HG03469 (cell line): Measurements from ENCODE around the gene MTM1.

ENCODE experiments used
- ATAC-seq: cut with Tn5 transposase; IDR thresholded peaks from one replicate; pipeline ENCODE4 v1.9.1; 2021; ENCODE audit warnings: mild to moderate bottlenecking, moderate library complexity, moderate number of reproducible peaks; ENCODE audit not compliant: unreplicated experiment

Gene MTM1

GRCh38 chrX:150548251-150548650, 20.2 kb upstream of the MTM1 start:
- ATAC-seq = no peak

DNA sequence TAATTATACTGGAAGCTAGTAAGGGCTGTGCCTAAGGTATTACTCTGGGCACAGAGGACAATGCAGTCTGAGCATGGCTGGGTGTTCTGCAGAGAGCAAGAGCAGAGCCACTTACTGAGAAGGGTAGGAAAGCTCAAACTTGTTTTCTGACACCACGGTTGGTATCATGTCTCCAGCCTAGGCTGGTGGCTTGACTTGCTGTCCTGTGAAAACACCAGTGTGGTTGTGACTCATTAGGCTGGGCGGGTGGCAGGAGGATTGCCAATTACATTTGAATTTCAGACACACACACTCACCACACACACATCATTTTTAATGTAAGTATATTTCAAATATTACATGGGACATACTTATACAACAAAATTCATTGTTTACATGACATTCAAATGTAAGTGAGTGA, 19.7 kb upstream of the MTM1 start:
- no peak for ATAC-seq

- no peak for ATAC-seq
Observed at GRCh38 chrX:150551963-150552362, 16.5 kb upstream of the MTM1 start.

DNA sequence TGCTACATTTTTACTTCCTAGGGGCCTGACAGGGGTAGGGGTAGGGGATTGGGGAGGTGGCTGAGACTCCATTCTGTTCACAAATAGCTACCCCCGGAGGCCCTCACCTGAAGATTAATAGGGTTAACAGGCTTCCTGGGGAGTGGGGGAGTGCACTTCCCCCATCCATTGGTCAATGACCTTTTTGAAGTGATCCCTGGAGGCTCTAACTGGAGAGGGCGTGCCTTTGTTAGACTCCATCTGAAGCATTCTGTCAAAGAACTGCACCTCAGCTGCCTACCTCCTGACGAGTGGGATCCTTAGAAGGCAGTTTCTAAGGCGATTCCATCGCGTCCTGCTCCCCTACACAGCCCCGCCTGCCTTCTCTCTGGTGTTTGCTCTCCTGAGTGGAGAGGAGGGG, 10.0 kb upstream of the MTM1 start:
- no peak for ATAC-seq

- no peak for ATAC-seq
Observed at GRCh38 chrX:150564838-150565237, 3.6 kb upstream of the MTM1 start.

DNA sequence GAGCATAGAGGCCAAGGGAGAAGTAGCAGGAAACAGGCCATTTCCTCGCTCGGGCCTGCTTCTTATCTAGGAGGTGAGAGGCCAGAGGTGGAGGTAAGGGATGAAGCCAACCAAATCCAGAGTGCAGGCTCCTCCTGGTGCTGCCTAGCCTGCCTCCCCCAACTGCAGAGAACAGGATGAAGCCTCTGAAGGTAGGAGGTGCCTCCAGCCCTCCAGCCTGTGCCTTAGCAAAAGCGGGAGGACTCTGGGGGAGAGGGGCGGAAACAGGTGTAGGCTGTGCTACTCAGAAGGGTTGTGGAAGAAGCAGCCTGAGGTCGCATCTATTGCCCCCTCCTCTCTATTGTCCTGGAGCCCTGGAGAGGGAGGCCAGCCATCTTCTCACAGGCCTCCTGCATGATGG, 2.9 kb upstream of the MTM1 start:
- ATAC-seq = no peak

DNA sequence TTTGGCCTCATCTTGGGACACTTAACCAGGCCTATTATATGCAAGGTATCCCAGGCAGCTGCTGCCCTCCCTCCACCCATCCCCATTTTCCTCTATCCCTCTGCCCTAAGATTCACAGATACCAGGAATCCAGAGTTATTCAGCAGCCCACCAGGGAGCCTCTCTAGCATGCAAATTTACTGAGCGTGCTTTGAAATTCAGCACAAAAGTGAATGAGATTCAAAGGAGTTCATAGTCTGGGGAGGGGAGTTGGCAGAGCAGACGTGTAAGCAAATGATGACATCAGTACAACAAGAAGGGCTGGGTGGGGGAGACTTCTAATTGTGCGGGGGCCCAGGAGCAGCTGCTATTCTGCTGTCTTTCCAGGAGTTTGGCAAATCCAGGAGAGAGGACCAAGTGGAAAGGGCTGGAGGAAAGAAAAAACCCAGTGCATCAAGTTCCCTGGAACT, 1.7 kb upstream of the MTM1 start:
- no peak for ATAC-seq

GRCh38 chrX:150567645-150568319, 639 bp upstream of the MTM1 start:
- ATAC-seq = no peak

DNA sequence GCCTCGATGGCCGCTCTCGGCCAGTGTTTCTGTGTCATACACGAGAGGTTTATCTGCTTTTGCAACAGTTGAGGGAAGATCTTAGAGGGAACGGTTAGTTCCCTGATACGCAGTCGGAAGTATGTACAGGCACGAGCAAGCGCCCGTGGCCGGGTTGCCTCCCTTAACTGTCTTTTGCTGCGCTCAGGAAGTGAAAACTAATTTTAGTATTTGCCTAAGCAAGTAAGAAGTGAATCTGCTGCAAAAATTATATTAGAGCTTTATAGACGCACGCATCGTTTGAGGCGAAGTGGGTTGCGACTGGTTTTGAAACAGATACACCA, 695 bp downstream of the MTM1 start:
- peak; percentile 22 for ATAC-seq

GRCh38 chrX:150570512-150570911, 2.1 kb downstream of the MTM1 start:
- no peak for ATAC-seq

GRCh38 chrX:150572206-150572605, 3.8 kb downstream of the MTM1 start:
- ATAC-seq = no peak

DNA sequence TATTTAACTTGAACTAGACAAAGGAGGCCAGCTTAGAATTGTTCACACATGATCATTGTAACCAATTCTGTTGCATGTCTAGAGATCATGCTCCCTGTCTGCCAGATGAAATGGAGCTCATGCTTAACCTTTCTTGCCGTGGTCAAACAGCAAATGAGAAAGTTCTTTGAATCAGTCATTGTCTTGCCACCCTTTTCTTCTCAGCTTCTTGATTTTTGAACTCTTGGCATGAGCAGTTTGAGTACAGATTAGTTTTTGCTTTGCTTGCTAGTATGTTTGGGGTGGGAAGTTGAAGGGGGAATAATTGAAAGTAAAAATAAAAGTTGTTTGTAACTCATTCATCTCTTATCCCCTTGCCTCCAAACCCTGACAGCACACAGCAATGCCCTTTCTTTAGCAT, 4.7 kb downstream of the MTM1 start:
- no peak for ATAC-seq

- ATAC-seq = peak; percentile 26
Observed at GRCh38 chrX:150573702-150574101, 5.3 kb downstream of the MTM1 start.

DNA sequence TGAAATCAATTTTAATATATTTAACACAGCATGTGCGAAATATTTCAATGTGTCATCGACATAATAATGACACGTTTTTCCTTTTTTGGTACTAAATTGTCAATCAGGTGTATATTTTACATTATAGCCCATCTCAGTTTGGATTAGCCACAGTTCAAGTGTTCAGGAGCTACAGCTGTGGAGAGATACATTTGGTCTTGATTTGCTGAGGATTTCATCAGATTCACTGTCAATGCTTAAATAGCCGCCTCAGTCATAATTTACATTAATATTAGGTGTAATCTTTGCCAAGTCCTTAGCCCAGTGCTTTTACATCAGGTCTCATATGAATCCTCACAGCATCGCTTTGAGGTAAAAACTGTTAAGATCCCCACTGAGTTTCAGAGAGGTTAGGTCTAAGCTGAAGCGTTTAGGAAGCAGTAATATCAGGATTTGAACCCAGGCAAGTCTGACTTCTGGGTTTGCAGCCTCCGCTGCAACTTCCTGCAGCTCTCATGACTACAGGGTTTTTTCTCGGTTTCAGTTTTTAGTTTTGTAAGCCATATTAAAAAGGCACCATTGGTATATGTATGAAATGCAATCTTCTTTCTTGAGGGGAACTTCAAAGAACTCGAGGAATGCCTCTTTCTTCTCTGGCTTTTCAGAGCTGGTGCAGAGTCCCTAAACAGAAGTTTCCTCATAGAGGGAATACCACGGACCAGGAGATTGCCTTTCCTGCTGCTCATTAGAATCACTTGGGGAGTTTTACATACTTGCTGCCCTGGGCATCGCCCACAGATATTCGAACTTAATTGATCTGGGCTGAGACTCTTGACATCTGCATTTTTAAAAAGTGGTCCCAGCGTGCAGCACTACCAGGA, 6.4 kb downstream of the MTM1 start:
- peak; percentile 38 for ATAC-seq

- ATAC-seq = no peak
Observed at GRCh38 chrX:150575419-150575814, 7.0 kb downstream of the MTM1 start.

- ATAC-seq = no peak
Observed at GRCh38 chrX:150577174-150577573, 8.8 kb downstream of the MTM1 start.

GRCh38 chrX:150581093-150581775, 12.8 kb downstream of the MTM1 start:
- no peak for ATAC-seq

DNA sequence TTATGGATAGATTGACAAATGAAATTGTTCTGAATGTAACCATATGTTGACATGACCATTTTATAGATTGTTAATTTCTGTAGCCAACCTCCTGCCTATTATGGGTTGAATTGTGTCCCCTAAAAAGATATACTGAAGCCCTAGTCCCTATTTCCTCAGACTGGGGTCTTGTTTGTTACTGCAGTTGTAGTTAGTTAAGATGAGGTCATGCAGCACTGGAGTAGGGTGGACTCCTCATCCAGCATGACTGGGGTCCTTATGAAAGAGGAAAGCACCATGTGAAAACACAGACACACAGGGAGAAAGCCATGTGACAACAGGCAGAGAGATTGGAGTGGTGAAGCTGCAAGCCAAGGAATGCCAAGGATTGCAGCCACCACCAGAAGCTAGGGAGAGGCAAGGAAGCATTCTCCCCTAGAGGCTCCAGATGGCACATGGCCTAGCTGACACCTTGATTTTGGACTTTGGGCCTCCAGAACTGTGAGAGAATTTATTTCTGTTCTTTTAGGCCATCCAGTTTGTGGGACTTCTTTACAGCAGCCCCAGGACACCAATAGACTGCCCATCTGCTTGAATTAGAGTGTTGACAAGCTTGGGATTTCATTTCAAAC, 14.0 kb downstream of the MTM1 start:
- no peak for ATAC-seq

- no peak for ATAC-seq
Observed at GRCh38 chrX:150587585-150588503, 19.4 kb downstream of the MTM1 start.

GRCh38 chrX:150594584-150594983, 26.2 kb downstream of the MTM1 start:
- no peak for ATAC-seq
